AG09309 (cell line): ENCODE results near the gene CCDC134.

ENCODE experiments used
- DNase-seq: peaks from one replicate; pipeline ENCODE4 v3.0.0-alpha.2; 2010; ENCODE audit warnings: low read depth
- H3K4me3 ChIP-seq: 2 replicates; pipeline ENCODE4 v1.5.1; 2011; ENCODE audit warnings: mild to moderate bottlenecking, low read depth, low read length, moderate library complexity; ENCODE audit not compliant: control insufficient read depth
- CTCF ChIP-seq: IDR thresholded peaks from 2 replicates; pipeline ENCODE4 v1.5.1; 2011; ENCODE audit warnings: mild to moderate bottlenecking, low read depth, low read length, inconsistent platforms; ENCODE audit not compliant: insufficient read depth, control insufficient read depth; ENCODE audit errors: missing control alignments

CCDC134 gene

GRCh38 chr22:41766476-41766875 lies 34.0 kb upstream of the CCDC134 start:
- no peak overlapping the region for H3K4me3 ChIP-seq
- DNase-seq = no peak
- no peak for TF ChIP-seq CTCF

GRCh38 chr22:41768430-41768829 lies 32.0 kb upstream of the CCDC134 start:
- no peak for TF ChIP-seq CTCF
- no peak for DNase-seq
- no peak overlapping the region for H3K4me3 ChIP-seq

- no peak for TF ChIP-seq CTCF
- H3K4me3 ChIP-seq = no peak overlapping the region
- DNase-seq = no peak
Observed at GRCh38 chr22:41770715-41771468, 29.6 kb upstream of the CCDC134 start.

- DNase-seq = no peak
- no peak for TF ChIP-seq CTCF
- H3K4me3 ChIP-seq = no peak overlapping the region
Observed at GRCh38 chr22:41772198-41772597, 28.3 kb upstream of the CCDC134 start.

- TF ChIP-seq CTCF = no peak
- DNase-seq = no peak
- H3K4me3 ChIP-seq = no peak overlapping the region
Observed at GRCh38 chr22:41772645-41773044, 27.8 kb upstream of the CCDC134 start.

GRCh38 chr22:41775338-41775737 lies 25.1 kb upstream of the CCDC134 start:
- no peak overlapping the region for H3K4me3 ChIP-seq
- no peak for TF ChIP-seq CTCF
- DNase-seq = no peak
